Adrenal gland (tissue), 5 donors: ENCODE measurements around the gene RCOR3.

Experiments used
- CTCF ChIP-seq, 6 experiments: fragments of 450-650 bp in 4 of 6; fragments of 200-600 bp in 2 of 6; sonication (generic) in 1 of 6; IDR thresholded peaks; 1 replicate in 5 of 6; 2 replicates in 1 of 6; pipeline versions ENCODE4 v1.5.1 to v1.8.0; 2016 to 2021; ENCODE audit warnings: antibody characterized with exemption in 6 of 6, mild to moderate bottlenecking in 2 of 6, moderate library complexity in 1 of 6
- POLR2A ChIP-seq, 2 donors: fragments of 450-650 bp; IDR thresholded peaks; one replicate each; pipeline ENCODE4 v1.6.1; 2017; ENCODE audit warnings: antibody characterized with exemption in 2 of 2, mild to moderate bottlenecking in 2 of 2, moderate library complexity in 1 of 2
- donor health status: DM: no; HTN: no; CAD: no.

- no peak for TF ChIP-seq CTCF (IDR thresholded peaks at IDR 0.05)
- no peak for TF ChIP-seq POLR2A (IDR thresholded peaks at IDR 0.05)
Measured at GRCh38 chr1:211359876-211360275, 100.7 kb downstream of the RCOR3 start.
